Measurements from ENCODE around the gene ALDH3A1. TPM values are rescaled to one million over a fixed set of nuclear protein-coding genes. Genes with fewer than 3 reads are reported as not detected.

ALDH3A1 gene
- total RNA-seq, 5 donors from 2014 or later (not counting 1 experiment from before 2014, with no cell fraction given), result not detected

GRCh38 chr17:19755821-19756510 is 7.9 kb upstream of the ALDH3A1 start:
- WGBS (ENCODE audit: insufficient coverage), result 63% methylated on average over 7 of the region's 11 CpGs

GRCh38 chr17:19755392-19755791 is 7.3 kb upstream of the ALDH3A1 start:
- H3K4me3 Mint-ChIP-seq, result no peak overlapping the region
- peaks cover 0 to 54% of the 10 kb centered on the region in 2 experiments for H3K27me3 ChIP-seq (replicated peaks in 1 of 2; ENCODE audit: control insufficient read depth in 2 of 2, extremely low read depth in 1 of 2, insufficient read depth in 2 of 2, low read length in 1 of 2)
- POLR2A ChIA-PET, result no interaction called here
- DNase-seq (no peak), ATAC-seq (replicated peaks in 1 of 4) (no peak)
- H3K4me3 ChIP-seq (ENCODE audit: control insufficient read depth in 1 of 2, extremely low read depth in 1 of 2, low read length in 1 of 2), result no peak overlapping the region
- WGBS (ENCODE audit: insufficient coverage), result 71% methylated on average over 5 of the region's 6 CpGs
- no peaks in the 10 kb centered on the region for H3K36me3 Mint-ChIP-seq
- CTCF ChIA-PET, result interaction anchor here in 1 of 2 donors (1.1 kb wide), 1 partner anchor 13 kb away, joined by 3 read pairs; no protein-coding TSS in a partner anchor
- no peak overlapping the region for H3K27ac ChIP-seq (ENCODE audit: low read length)
- H3K27ac Mint-ChIP-seq, result no peak overlapping the region
- no peaks in the 10 kb centered on the region for H3K9me3 ChIP-seq
- H3K27me3 Mint-ChIP-seq, result peaks cover 24 to 27% of the 10 kb centered on the region in 2 donors
- H3K4me1 ChIP-seq (ENCODE audit: control insufficient read depth in 1 of 2, extremely low read depth in 1 of 2, insufficient read depth in 2 of 2, low read length in 2 of 2), result no peaks in the 10 kb centered on the region
- no peaks in the 10 kb centered on the region for H3K4me1 Mint-ChIP-seq
- no peaks in the 10 kb centered on the region for H3K36me3 ChIP-seq (ENCODE audit: control insufficient read depth in 2 of 2, extremely low read depth in 1 of 2, insufficient read depth in 1 of 2, low read length in 1 of 2)
- no peaks in the 10 kb centered on the region for H3K9me3 Mint-ChIP-seq

More at GRCh38 chr17:19755821-19756510, 7.9 kb upstream of the ALDH3A1 start:
- H3K4me1 Mint-ChIP-seq, result no peaks in the 10 kb centered on the region
- no peaks in the 10 kb centered on the region for H3K36me3 ChIP-seq (ENCODE audit: control insufficient read depth in 2 of 2, extremely low read depth in 1 of 2, insufficient read depth in 1 of 2, low read length in 1 of 2)
- no peaks in the 10 kb centered on the region for H3K36me3 Mint-ChIP-seq
- peaks cover 0 to 51% of the 10 kb centered on the region in 2 experiments for H3K27me3 ChIP-seq (replicated peaks in 1 of 2; ENCODE audit: control insufficient read depth in 2 of 2, extremely low read depth in 1 of 2, insufficient read depth in 2 of 2, low read length in 1 of 2)
- H3K4me3 Mint-ChIP-seq, result no peak overlapping the region
- no peak overlapping the region for H3K27ac Mint-ChIP-seq
- no peaks in the 10 kb centered on the region for H3K9me3 ChIP-seq
- no peaks in the 10 kb centered on the region for H3K4me1 ChIP-seq (ENCODE audit: control insufficient read depth in 1 of 2, extremely low read depth in 1 of 2, insufficient read depth in 2 of 2, low read length in 2 of 2)
- H3K4me3 ChIP-seq (ENCODE audit: control insufficient read depth in 1 of 2, extremely low read depth in 1 of 2, low read length in 1 of 2), result no peak overlapping the region
- H3K9me3 Mint-ChIP-seq, result no peaks in the 10 kb centered on the region
- ATAC-seq (replicated peaks in 1 of 4), result no peak
- DNase-seq, result no peak
- no peak overlapping the region for H3K27ac ChIP-seq (ENCODE audit: low read length)
- ChIA-PET CTCF (interaction anchor here in 1 of 2 donors (1.1 kb wide), 1 partner anchor 13 kb away, joined by 3 read pairs; no protein-coding TSS in a partner anchor), POLR2A (no interaction called here)
- peaks cover 25 to 27% of the 10 kb centered on the region in 2 donors for H3K27me3 Mint-ChIP-seq

GRCh38 chr17:19753661-19754463 is 5.8 kb upstream of the ALDH3A1 start:
- no peak for DNase-seq
- POLR2A ChIA-PET, result no interaction called here
- H3K27ac Mint-ChIP-seq, result no peak overlapping the region

GRCh38 chr17:19753051-19753509 is 5.0 kb upstream of the ALDH3A1 start:
- no peak overlapping the region for H3K27ac Mint-ChIP-seq
- no peaks in the 10 kb centered on the region for H3K9me3 Mint-ChIP-seq
- ATAC-seq (replicated peaks in 1 of 4) (peak in 1 of 4 experiments; percentile 15), DNase-seq (no peak)
- CTCF ChIA-PET, result interaction anchor here in 1 of 2 donors (0.6 to 1.0 kb wide), 2 partner anchors 11 to 430 kb away, joined by 3 read pairs; no protein-coding TSS in a partner anchor
- Histone ChIP-seq H3K36me3 (ENCODE audit: control insufficient read depth in 2 of 2, extremely low read depth in 1 of 2, insufficient read depth in 1 of 2, low read length in 1 of 2) (no peaks in the 10 kb centered on the region), H3K27ac (ENCODE audit: low read length) (no peak overlapping the region), H3K4me1 (ENCODE audit: control insufficient read depth in 1 of 2, extremely low read depth in 1 of 2, insufficient read depth in 2 of 2, low read length in 2 of 2) (no peaks in the 10 kb centered on the region), H3K27me3 (replicated peaks in 1 of 2; ENCODE audit: control insufficient read depth in 2 of 2, extremely low read depth in 1 of 2, insufficient read depth in 2 of 2, low read length in 1 of 2) (peaks cover 0 to 55% of the 10 kb centered on the region in 2 experiments), H3K9me3 (no peaks in the 10 kb centered on the region), H3K4me3 (ENCODE audit: control insufficient read depth in 1 of 2, extremely low read depth in 1 of 2, low read length in 1 of 2) (no peak overlapping the region)
- H3K27me3 Mint-ChIP-seq, result peaks cover 19 to 22% of the 10 kb centered on the region in 2 donors
- WGBS (ENCODE audit: insufficient coverage), result 44% methylated on average over 7 of the region's 12 CpGs
- H3K36me3 Mint-ChIP-seq, result no peaks in the 10 kb centered on the region
- no peaks in the 10 kb centered on the region for H3K4me1 Mint-ChIP-seq
- no peak overlapping the region for H3K4me3 Mint-ChIP-seq
- POLR2A ChIA-PET, result no interaction called here

More at GRCh38 chr17:19753661-19754463, 5.8 kb upstream of the ALDH3A1 start:
- ATAC-seq (replicated peaks in 1 of 4), result no peak
- no peaks in the 10 kb centered on the region for H3K9me3 Mint-ChIP-seq
- Histone ChIP-seq H3K4me1 (ENCODE audit: control insufficient read depth in 1 of 2, extremely low read depth in 1 of 2, insufficient read depth in 2 of 2, low read length in 2 of 2) (no peaks in the 10 kb centered on the region), H3K27me3 (replicated peaks in 1 of 2; ENCODE audit: control insufficient read depth in 2 of 2, extremely low read depth in 1 of 2, insufficient read depth in 2 of 2, low read length in 1 of 2) (peaks cover 0 to 53% of the 10 kb centered on the region in 2 experiments), H3K36me3 (ENCODE audit: control insufficient read depth in 2 of 2, extremely low read depth in 1 of 2, insufficient read depth in 1 of 2, low read length in 1 of 2) (no peaks in the 10 kb centered on the region), H3K4me3 (ENCODE audit: control insufficient read depth in 1 of 2, extremely low read depth in 1 of 2, low read length in 1 of 2) (no peak overlapping the region), H3K9me3 (no peaks in the 10 kb centered on the region), H3K27ac (ENCODE audit: low read length) (no peak overlapping the region)
- CTCF ChIA-PET, result interaction anchor here (0.7 to 1.0 kb wide), 2 partner anchors 12 to 262 kb away, joined by 3 read pairs; no protein-coding TSS in a partner anchor
- H3K36me3 Mint-ChIP-seq, result no peaks in the 10 kb centered on the region
- peaks cover 24 to 27% of the 10 kb centered on the region in 2 donors for H3K27me3 Mint-ChIP-seq
- H3K4me1 Mint-ChIP-seq, result no peaks in the 10 kb centered on the region
- WGBS (ENCODE audit: insufficient coverage), result 86% methylated on average over 8 of the region's 12 CpGs
- H3K4me3 Mint-ChIP-seq, result no peak overlapping the region

GRCh38 chr17:19752216-19753050 is 4.3 kb upstream of the ALDH3A1 start:
- no peaks in the 10 kb centered on the region for H3K36me3 Mint-ChIP-seq
- Histone ChIP-seq H3K27ac (ENCODE audit: low read length) (no peak overlapping the region), H3K9me3 (no peaks in the 10 kb centered on the region), H3K27me3 (replicated peaks in 1 of 2; ENCODE audit: control insufficient read depth in 2 of 2, extremely low read depth in 1 of 2, insufficient read depth in 2 of 2, low read length in 1 of 2) (peaks cover 0 to 55% of the 10 kb centered on the region in 2 experiments), H3K36me3 (ENCODE audit: control insufficient read depth in 2 of 2, extremely low read depth in 1 of 2, insufficient read depth in 1 of 2, low read length in 1 of 2) (no peaks in the 10 kb centered on the region), H3K4me1 (ENCODE audit: control insufficient read depth in 1 of 2, extremely low read depth in 1 of 2, insufficient read depth in 2 of 2, low read length in 2 of 2) (no peaks in the 10 kb centered on the region), H3K4me3 (ENCODE audit: control insufficient read depth in 1 of 2, extremely low read depth in 1 of 2, low read length in 1 of 2) (no peak overlapping the region)
- H3K27ac Mint-ChIP-seq, result no peak overlapping the region
- DNase-seq (no peak), ATAC-seq (replicated peaks in 1 of 4) (no peak)
- H3K4me1 Mint-ChIP-seq, result no peaks in the 10 kb centered on the region
- peaks cover 20 to 23% of the 10 kb centered on the region in 2 donors for H3K27me3 Mint-ChIP-seq
- WGBS (ENCODE audit: insufficient coverage), result 71% methylated on average over 7 of the region's 15 CpGs
- CTCF ChIA-PET, result interaction anchor here (0.6 to 1.0 kb wide), 4 partner anchors 10 to 430 kb away, joined by 3 to 4 read pairs (median 3); no protein-coding TSS in a partner anchor
- H3K9me3 Mint-ChIP-seq, result no peaks in the 10 kb centered on the region
- H3K4me3 Mint-ChIP-seq, result no peak overlapping the region
- POLR2A ChIA-PET, result no interaction called here

GRCh38 chr17:19750835-19751234 is 2.7 kb upstream of the ALDH3A1 start:
- ATAC-seq (replicated peaks in 1 of 4) (no peak), DNase-seq (no peak)
- Mint-ChIP-seq H3K36me3 (no peaks in the 10 kb centered on the region), H3K9me3 (no peaks in the 10 kb centered on the region), H3K27ac (no peak overlapping the region), H3K27me3 (peaks cover 11 to 15% of the 10 kb centered on the region in 2 donors), H3K4me3 (no peak overlapping the region), H3K4me1 (no peaks in the 10 kb centered on the region)
- Histone ChIP-seq H3K4me3 (ENCODE audit: control insufficient read depth in 1 of 2, extremely low read depth in 1 of 2, low read length in 1 of 2) (no peak overlapping the region), H3K4me1 (ENCODE audit: control insufficient read depth in 1 of 2, extremely low read depth in 1 of 2, insufficient read depth in 2 of 2, low read length in 2 of 2) (no peaks in the 10 kb centered on the region), H3K27ac (ENCODE audit: low read length) (no peak overlapping the region), H3K9me3 (no peaks in the 10 kb centered on the region), H3K36me3 (ENCODE audit: control insufficient read depth in 2 of 2, extremely low read depth in 1 of 2, insufficient read depth in 1 of 2, low read length in 1 of 2) (no peaks in the 10 kb centered on the region), H3K27me3 (replicated peaks in 1 of 2; ENCODE audit: control insufficient read depth in 2 of 2, extremely low read depth in 1 of 2, insufficient read depth in 2 of 2, low read length in 1 of 2) (peaks cover 0 to 52% of the 10 kb centered on the region in 2 experiments)
- POLR2A ChIA-PET, result no interaction called here
- 100% methylated on average over 3 of the region's 3 CpGs for WGBS (ENCODE audit: insufficient coverage)
- CTCF ChIA-PET, result no interaction called here
